ENCODE data around the gene SUPT16H.
"Not testable (repeated sequence)": the region's sequence is repeated elsewhere in the genome, so short reads cannot be mapped to it uniquely, and the experiment has no call there.

Gene SUPT16H

DNA sequence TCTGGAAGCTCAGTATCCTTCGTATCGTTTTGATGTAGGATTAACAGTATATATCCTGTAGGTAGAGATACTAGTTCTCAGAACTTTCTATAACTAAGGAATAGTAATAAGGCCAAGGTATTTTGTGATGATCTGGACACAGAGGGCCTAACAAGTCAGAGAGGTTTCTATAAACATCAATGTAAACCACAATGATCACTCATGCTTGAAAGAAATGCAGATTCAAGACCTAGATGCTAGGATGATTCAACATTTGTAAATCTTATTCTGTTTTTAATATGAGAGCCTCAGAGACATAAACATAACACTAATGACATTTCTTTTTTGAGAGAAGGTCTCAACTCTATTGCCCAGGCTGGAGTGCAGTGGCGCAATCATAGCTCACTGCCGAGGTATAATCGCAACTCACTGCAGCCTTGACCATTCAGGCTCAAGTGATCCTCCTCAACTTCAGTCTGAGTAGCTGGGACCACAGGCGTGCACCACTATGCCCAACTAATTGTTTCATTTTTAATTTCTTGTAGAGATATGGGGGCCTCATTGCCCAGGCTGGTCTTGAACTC is 16.2 kb downstream of the SUPT16H start:
- DNase-seq (ENCODE audit: low read depth), result peak; percentile 15

DNA sequence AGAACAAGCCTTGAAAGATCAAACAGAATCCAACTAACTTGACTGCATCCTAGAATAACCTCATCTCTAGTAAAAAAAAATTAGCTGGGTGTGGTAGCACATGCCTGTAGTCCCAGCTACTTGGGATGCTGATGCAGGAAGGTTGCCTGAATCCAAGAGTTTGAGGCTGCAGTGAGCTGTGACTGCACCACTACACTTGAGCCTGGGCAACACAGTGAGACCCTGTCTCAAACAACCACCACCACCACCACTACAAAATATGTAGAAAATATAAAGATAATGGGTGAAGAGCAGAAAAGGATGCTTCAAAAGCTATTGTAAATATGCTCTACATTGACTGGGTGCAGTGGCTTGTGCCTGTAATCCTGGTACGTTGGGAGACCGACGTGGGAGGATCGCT is 27.3 kb downstream of the SUPT16H start:
- DNase-seq (ENCODE audit: low read depth), result no peak

DNA sequence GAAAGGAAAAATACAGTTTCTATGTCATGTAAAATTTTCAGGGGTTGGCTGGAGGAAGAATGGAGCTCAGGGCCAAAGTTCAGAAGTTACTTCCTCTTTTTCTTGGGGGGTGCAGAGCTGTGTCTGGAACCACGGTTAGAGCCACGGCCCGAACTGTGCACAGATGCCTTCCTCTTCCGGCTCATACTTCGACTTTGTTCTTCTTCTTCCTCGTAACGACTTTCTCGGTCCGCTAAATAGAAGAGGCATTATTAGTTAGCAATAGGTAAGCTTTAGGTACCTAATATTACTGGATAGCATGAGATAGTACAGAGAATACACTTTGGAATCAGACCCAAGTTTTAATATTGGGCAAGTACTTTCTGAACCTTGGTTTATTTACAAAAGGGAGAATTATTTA is 31.2 kb downstream of the SUPT16H start:
- no peak for DNase-seq (ENCODE audit: low read depth)

DNA sequence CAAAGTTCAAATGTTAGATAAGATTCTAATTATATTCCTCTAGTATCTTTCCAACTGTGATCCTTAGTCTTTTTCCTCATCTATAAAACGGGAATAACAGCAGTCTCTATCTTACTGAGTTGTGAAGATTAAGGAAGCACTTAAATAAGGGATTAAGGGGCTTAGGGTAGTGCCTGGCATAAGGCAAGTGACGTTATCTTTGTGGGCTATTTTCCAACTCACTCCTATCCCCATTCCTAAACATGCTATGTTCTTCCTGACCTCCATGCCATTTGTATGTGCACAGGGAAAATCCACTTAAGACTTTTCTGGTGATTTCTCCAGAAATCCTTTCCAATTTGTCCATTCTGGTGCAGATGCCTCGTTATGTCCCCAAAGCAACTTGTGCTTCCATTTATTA is 33.3 kb downstream of the SUPT16H start:
- DNase-seq (ENCODE audit: low read depth), result peak; percentile 60

DNA sequence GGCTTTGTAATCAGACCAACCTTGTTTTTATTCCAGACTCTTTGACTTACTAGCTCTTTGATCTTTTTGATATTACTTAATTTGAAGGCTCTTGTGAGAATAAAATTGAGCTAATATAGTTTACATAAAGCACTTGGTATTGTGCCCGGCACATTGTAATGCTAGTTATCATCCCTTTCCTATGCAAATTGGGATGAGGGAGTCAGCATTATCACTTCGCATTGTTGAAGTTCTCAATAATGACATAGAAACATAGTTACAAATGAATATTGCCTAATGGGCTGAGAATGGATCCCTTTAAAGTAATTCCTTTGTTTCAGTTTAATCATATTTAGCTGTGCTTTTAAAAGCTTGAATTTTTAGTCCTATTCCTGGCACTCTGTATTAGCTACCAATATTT is 36.6 kb downstream of the SUPT16H start:
- no peak for DNase-seq (ENCODE audit: low read depth)

DNA sequence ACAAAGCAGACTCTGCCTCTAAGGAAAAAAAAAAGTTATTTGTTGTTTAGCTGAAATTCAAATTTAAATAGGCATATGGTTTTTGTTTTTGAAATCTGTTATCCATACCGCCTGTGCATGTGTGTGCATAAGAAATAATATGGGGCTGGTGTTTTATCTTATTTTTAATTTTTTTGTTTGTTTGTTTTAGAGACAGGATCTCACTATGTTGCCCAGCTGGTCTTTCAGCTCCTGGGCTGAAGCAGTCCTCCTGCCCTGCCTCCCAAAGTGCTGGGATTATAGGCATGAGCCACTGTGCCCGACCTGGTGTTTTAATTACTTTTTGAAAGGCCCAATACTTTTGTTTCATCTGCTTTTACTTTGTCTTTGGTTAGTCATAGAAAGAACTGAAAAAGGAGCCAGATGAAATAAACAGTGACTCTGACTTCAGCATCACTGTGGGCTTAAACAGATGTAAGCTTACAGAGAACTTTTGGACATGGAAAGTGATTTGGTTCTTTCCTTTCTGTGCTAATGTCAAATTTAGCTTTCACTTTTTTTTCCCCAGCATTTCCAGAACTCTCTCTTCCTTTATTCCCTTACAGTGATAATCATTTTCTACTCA is 37.2 kb downstream of the SUPT16H start:
- DNase-seq (ENCODE audit: low read depth), result no peak

DNA sequence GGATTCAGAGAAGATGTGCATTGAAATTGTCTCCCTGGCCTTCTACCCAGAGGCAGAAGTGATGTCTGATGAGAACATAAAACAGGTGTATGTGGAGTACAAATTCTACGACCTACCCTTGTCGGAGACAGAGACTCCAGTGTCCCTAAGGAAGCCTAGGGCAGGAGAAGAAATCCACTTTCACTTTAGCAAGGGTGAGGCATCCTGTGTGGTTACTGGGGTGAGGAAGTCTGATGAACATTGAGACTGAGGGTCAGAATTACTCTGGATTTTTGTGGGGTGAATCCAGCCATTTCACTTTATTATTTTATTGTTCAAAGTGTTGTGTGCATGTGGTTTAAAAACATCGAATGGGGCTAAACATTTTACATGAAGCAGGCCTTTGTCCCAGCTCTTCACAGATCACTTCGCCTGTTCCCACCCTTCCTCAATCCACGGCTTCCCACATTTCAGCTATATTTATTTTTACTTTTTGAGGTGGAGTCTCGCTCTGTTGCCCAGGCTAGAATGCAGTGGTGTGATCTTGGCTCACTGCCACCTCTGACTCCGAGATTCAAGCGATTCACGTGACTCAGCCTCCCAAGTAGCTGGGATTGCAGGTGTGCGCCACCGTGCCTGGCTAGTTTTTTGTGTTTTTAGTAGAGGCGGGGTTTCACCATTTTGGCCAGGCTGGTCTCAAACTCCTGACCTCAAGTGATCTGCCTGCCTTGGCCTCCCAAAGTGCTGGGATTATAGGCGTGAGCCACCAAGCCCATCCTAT is 40.6 kb downstream of the SUPT16H start:
- DNase-seq (ENCODE audit: low read depth), result no peak

DNA sequence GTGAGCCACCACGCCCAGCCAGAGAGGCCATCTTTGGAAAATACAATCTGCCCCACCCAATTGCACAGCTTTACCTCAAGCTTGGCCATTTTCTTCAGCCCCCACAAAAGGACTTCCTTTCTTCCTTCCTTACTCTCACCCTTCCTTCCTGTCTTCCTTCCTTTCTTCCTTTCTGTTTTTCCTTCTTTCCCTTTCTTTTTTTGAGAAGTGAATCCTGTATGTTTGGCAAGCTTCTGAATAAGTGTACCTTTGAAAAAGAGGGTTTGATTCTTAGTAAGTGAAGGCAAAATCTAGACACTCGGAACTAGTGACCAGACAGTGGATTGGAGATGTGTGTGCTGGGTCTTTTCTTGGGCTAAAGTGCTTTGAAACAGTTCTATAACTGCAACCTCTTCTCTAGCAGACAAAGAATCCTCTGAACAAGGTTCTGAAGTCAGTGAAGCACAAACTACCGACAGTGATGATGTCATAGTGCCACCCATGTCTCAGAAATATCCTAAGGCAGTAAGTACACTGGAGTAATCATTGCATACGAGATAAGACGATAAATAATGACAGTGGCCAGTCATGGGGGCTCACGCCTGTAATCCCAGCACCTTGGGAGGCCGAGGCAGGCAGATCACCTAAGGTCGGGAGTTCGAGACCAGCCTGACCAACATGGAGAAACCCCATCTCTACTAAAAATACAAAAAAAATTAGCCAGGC is 49.5 kb downstream of the SUPT16H start:
- DNase-seq (ENCODE audit: low read depth), result no peak

DNA sequence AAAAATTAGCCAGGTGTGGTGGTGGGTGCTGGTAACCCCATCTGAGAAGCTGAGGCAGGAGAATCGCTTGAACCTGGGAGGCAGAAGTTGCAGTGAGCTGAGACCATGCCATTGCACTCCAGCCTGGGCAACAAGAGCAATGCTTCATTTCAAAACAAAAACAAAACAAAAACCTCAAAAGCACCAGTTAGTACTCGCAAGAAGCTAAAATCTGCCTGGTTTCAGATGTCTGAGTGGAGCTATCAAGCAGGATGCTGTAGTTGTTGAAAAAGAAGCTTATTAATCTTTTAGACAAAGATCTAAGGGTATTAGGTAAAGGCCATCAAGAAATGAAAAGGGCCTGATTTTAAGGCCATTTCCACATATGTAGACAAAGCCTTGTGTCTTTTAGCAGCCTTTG is 50.9 kb downstream of the SUPT16H start:
- DNase-seq (ENCODE audit: low read depth), result no peak

DNA sequence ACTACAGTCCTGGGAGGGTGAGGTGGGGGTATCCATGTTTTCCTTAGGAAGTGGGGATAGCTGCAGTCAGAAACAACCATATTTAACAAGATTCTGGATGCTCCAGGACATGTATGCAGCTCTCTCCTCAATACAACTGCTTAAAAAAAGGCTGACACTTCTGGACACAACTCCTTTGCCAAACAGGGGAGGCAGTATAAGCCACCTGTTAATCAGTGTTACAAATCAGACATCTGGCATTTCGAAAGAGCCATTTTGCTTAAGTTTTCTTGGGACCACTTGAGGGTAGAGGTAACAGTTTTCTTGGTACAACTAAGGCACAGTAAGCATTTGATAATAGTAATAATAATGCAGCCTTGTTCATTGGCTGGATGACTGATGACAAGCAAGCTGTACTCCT is 56.8 kb downstream of the SUPT16H start:
- peak; percentile 24 for DNase-seq (ENCODE audit: low read depth)

DNA sequence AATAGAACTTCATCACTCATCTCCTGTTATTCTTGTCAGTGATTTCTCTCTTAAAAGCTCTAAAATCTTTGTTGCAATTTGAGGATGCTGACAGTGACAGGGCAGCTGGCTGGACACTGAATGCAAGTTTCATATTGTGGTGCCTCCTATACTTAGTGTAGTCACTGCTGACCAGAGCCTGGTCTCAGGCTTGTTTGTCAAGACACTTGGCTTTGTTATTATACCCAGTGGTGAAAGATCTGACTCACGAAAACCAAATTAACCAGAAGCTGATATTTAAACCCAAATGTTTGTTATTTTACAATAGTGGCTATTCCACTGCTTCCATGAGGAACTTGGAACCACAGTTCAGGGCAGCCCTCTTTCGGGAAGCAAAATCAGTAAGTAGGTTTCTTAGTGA is 61.1 kb downstream of the SUPT16H start:
- no peak for DNase-seq (ENCODE audit: low read depth)

DNA sequence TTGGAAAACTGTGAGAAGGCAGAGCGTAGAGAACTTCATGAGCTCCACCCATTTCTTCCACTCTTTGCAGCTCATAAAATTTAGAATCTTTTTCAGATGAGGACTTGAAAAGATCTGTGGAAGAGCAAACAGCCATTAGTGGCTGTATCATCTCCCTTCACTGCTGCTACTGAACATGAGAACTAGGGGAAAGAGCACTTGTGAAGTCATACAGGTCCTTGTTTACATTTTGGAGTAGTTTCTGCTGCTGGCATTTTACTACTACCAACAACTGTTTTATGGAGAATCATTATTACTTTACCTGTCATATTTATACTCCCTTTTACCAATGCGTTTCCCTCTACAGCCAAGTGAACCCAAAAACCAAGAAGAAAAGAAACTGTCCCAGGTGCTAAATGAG is 62.9 kb downstream of the SUPT16H start:
- no peak for DNase-seq (ENCODE audit: low read depth)

DNA sequence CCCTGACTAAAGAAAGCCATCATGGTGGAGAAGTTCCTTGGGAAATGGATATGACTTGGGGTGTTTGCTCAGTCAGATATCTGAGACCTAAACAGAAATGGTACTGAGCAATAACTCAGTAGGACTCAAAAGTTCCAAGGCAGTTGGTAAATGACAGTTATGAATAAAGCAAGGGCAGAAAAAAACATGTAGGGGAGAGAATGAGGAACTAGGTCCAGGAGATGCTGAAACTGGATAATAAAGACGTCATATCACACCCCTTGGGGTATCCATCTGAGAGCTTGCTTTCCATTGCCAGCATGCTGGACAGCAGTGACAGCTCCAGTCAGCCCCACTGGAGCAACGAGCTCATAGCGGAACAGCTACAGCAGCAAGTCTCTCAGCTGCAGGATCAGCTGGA is 66.4 kb downstream of the SUPT16H start:
- DNase-seq (ENCODE audit: low read depth), result no peak

DNA sequence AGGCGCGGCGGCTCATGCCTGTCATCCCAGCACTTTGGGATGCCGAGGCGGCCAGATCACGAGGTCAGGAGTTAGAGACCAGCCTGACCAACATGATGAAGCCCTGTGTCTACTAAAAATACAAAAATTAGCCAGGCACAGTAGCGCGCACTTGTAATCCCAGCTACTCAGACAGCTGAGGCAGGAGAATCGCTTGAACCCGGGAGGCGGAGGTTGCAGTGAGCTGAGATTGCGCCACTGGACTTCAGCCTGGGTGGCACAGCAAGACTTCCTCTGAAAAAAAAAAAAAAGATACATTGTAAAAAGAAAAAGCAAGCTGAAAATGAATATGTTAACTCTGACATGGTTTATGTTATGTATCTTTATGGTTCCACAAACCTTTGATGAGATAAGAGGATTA is 70.3 kb downstream of the SUPT16H start:
- no peak for DNase-seq (ENCODE audit: low read depth)

DNA sequence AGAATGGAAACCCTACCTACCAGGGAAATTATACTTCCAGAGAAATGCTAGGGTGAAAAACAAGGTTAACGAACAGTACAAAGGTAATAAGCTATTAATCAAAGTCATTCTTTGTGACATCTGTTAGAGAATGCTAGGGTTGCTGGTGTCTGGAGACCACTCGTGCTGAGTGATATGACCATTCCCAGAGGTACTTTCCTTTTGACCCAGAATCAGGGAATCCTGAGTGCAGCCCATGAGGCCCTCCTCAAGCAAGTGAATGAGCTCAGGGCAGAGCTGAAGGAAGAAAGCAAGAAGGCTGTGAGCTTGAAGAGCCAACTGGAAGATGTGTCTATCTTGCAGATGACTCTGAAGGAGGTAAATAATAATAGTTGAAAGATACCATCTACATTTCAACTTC is 72.2 kb downstream of the SUPT16H start:
- no peak for DNase-seq (ENCODE audit: low read depth)

DNA sequence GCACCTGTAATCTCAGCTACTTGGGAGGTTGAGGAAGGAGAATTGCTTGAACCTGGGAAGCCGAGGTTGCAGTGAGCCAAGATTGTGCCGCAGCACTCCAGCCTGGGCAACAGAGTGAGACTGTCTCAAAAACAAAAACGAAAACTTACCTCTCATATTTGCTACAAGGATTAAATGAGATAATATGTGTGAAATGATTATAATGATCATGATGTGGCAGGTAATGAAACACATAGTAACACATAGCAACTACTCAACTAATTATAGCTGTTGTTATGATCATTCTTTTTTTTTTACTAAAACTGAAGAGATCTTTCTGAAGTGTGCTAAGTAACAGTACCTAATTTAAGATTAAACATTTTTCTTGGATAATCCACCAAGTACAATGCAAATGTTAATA is 73.9 kb downstream of the SUPT16H start:
- no peak for DNase-seq (ENCODE audit: low read depth)

DNA sequence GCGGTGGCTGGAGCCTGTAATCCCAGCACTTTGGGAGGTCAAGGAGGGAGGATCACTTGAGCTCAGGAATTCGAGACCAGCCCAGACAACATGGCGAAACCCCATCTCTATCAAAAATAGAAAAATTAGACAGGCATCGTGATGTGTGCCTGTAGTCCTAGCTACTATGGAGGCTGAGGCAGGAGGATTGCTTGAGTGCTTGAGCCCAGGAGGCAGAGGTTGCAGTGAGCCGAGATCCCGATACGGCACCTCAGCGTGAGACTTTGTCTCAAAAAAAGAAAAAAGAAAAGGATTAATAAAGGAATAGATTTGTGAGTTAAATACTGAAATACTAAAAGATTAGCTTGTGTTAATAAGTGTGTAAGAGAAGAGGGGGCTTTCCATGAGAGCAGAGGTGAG is 74.6 kb downstream of the SUPT16H start:
- no peak for DNase-seq (ENCODE audit: low read depth)

DNA sequence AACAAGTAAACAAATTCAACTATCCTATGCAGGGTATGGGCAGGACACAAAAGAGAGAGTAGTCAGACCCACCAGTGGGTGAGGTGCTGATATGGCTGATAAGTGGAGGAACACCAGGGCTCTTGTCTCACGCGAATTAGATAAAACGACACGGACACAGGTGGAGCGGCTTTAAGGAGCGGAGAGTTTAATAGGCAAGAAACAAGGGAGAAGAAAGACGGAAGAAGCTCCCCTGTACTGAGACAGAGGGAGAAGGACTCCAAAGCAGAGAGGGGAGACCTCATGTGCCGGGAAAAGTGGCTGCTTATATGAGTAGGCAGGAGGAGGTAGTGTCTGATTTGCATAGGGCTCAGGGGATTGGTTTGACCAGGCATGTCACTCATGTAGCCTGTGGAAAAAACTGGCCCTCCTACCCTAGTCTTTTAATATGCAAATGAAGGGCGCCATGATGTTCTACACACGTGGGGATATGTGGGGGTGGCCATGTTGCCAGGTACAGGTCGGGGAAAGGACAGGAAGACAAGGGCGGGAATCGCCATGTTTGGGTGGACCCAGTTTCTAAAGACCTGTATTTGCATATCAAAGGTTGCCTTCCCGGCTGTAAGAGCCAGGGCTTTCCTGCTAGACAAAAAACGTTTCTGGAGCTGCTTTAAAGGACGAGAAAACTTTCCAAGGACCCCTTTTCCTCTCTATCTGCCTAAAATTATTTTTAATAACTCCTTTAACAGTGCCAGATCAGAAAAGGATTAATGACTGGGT is 75.2 kb downstream of the SUPT16H start:
- DNase-seq (ENCODE audit: low read depth), result peak; percentile 90

DNA sequence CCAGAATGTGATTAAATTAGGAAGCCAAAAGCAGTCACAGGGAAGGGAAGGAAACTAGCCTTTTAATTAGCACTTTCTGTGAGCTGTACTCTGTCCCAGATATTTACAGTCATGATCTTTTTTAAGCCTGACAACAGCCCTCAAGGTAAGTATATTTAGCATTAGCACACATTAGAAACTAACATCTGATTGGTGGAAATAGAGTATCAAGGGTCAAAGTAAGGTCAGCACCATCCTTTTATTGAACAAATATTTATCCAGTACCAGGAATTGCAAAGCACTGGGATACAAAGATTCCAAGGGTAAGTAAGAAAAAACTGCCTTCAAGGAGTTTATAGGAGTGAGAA is 75.7 kb downstream of the SUPT16H start:
- no peak for DNase-seq (ENCODE audit: low read depth)

DNA sequence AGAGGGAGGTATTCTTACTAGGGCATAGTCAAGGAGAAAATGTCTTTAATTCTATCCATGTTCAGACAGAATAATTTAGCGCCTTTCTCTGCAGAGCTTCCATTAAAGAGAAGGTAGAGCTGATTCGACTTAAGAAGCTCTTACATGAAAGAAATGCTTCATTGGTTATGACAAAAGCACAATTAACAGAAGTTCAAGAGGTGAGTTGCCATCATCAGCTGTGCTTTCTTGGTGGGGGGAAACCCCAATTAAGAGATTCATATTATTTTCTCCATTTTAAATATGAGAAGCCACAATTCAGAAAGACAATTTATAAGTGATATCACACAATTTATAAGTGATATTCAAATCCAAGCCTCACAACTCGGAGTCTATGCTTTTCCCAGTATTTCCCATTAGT is 76.2 kb downstream of the SUPT16H start:
- DNase-seq (ENCODE audit: low read depth), result no peak

DNA sequence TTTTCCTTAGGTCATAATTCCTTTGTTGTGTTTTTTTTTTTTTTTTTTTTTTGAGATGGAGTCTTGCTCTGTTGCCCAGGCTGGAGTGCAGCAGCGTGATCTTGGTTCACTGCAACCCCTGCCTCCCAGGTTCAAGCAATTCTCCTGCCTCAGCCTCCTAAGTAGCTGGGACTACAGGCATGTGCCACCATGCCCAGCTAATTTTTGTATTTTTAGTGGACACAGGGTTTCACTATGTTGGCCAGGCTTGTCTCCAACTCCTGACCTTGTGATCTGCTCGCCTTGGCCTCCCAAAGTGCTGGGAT is 81.0 kb downstream of the SUPT16H start:
- not testable (repeated sequence) for DNase-seq (ENCODE audit: low read depth)

DNA sequence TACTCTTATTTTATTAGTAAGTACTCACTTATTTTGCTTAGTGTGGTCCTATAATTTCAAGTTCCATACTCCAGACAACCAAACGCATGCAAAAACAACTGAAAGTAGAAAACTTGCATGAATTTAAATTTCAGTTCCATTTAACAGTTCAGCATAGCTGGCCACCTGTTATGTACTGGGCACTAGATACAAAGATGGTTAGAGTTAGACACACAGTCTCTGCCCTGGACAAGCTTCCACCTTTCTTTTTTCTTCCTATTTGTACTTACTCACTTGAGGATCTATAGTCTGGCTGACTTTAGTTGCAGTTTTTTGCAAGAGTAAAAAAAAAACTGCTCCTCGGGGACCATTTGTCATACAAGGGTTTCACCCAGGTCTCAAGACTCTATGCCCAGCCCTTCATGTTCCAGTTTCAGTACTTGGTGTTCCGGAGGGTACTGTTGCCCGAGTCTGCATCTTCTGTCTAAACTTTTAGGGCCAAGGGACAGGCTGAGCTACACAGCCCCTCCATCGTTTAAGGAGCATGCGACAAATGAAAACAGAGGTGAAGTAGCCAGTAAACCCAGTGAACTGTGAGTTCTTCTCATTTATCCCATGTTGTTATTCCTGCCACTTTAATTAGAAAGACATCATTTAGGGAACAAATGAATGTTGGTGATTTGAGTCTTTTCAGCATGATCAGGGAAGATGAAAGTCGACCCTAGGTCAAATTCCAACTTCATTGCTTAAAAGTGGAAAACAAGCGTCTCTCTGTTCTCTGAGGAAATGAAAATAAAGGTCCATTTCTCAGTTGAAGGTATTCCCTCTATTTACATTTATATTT is 81.6 kb downstream of the SUPT16H start:
- no peak for DNase-seq (ENCODE audit: low read depth)

Data from amniotic epithelial cell (primary cell).